Activated CD4-positive, alpha-beta T cell treated with anti-CD3 and anti-CD28 coated beads, Interleukin-2, Interleukin-4, amounts not matched to agents 100 ng/mL and 50 ng/mL, durations not matched to agents 16 hours and 8 hours (primary cell): ENCODE measurements around the gene CLTB.
"Not testable (repeated sequence)": the region's sequence is repeated elsewhere in the genome, so short reads cannot be mapped to it uniquely, and the experiment has no call there.

Source experiments
- DNase-seq: peaks from one replicate; pipeline ENCODE4 v3.0.0-alpha.2; 2020; ENCODE audit warnings: low spot score

Gene CLTB

DNA sequence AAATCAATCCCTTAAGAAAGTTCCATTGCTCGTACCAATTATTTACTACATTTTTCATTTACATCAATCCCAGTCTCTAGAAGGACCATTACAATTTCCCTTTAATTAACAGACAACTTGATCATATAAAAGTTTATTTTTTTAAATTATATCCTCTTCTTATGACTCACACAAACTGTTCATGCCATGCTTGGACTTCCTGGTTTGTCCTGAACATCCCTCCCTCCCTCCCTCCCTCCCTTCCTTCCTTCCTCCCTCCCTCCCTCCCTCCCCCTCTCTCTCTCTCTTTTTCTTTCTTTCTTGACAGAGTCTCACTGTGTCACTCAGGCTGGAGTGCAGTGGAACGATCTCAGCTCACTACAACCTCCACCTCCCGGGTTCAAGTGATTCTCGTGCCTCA lies 11.6 kb upstream of the CLTB start:
- no peak for DNase-seq

DNA sequence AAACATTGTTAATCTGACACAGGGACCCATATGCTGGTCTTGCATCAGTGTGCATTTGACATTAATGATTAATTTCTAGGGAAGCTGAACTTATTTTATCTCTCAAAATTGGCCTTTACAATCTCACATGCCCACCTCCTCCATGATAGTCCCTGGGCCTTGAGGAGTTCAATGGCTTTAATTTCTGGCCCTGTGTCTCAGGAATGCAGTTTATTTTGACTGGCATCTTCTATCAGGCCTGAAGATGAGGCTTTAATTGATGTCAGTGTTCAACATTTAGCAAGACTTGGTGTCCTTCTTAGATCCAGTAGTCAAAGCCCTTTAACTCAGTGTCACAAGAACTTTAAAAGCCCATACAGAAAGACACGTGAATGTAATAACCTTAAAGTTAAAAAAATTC lies 10.5 kb upstream of the CLTB start:
- no peak for DNase-seq

DNA sequence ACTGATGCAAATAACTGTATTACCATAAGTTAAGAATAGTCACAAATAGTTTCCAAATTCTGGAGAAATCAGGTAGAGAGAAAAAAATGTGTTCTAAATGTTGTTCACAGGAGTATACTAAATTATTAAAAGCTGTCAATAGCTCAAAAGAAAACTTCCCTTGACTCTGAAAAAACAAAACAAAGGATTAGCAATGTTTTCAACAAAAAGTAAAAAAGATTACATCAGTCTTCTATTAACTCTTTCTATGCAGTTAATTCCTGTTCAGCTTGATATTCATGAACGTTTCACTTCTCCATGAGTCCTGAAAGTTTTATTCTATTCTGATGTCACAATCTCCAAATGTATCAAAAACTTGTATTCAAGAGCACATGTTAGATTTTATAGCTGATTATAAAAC lies 9.5 kb upstream of the CLTB start:
- DNase-seq = no peak

DNA sequence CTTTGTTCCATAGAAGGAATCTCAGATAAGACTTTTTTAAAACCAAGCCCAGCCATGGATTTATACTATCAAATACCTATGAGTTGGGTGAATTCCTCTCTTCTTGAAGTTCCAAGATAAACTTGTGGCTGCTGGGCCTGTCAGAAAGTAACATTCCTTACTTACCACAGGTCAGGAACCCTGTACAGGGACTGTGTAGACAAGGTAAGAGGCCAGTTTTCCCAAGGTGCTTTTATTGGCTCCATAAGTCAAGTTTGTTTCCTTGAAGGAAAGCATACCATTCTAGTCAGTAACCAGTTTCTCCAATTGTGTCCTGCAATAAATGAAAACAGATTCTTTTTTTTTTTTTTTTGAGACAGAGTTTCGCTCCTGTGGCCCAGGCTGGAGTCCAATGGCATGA lies 8.8 kb upstream of the CLTB start:
- no peak for DNase-seq

DNA sequence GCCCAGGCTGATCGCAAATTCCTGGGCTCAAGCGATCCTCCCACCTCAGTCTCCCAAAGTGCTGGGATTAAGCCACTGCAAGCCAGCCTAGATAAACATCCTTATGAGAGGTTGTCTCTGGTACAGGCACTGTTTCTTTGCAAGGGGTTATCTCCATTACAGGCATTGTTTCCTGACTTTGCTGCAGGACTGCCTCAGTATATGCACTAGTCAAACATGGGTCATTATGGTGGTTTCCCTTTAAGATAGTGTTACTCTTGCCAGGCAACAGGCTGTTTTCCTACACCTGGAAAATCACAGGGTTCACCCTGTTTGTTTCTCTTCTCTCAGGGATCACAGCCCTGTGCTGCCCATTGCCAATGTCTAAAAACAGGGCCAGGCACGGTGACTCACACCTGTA lies 7.8 kb upstream of the CLTB start:
- DNase-seq = no peak

DNA sequence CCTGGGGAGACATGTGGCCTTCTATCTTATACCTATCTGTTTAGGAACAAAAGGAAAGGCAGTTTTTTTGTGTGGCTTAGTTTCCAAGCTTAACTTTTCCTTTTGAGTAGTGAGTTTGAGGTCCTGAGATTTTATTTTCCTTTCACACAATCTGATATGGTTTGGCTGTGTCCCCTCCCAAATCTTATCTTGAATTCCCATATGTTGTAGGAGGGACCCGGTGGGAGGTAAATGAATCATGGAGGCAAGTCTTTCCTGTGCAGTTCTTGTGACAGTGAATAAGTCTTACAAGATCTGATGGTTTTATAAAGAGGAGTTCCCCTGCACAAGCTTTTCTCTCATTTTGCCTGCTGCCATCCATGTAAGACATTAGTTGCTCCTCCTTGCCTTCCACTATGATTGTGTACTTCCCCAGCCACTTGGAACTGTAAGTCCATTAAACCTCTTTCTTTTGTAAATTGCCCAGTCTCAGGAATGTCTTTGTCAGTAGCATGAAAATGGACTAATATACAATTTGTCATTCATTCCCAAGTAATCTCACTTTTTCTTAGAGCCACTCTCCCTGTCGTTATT lies 4.7 kb upstream of the CLTB start:
- DNase-seq = no peak

DNA sequence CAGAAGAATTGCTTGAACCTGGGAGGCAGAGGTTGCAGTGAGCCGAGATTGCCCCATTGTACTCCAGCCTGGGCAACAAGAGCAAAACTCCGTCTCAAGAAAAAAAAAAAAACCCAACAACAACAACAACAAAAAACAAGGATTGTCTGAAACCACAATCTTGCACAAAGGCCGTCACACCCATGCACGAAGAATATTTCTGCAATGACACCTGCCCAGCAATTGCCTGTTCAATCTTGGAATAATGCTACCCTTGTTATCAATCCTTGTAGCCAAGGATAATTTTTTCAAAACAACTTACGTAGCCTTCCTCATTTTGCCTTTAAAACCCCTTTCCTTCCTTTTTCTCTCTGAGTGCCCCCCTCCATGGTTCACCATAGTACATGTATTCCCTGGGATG lies 3.7 kb upstream of the CLTB start:
- DNase-seq = no peak

DNA sequence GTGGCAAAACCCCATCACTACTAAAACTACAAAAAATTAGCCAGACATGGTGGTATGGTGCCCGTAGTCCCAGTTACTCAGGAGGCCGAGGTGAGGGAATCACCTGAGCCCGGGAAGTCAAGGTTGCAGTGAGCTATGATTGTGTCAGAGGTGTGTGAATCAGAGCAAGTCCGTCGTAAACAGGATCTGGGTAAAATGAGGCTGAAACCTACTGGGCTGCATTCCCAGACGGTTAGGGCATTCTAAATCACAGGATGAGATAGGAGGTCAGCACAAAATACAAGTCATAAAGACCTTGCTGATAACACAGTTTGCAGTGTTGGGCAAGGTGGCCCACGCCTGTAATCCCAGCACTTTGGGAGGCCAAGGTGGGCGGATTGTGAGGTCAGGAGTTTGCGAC lies 1.9 kb upstream of the CLTB start:
- no peak for DNase-seq

DNA sequence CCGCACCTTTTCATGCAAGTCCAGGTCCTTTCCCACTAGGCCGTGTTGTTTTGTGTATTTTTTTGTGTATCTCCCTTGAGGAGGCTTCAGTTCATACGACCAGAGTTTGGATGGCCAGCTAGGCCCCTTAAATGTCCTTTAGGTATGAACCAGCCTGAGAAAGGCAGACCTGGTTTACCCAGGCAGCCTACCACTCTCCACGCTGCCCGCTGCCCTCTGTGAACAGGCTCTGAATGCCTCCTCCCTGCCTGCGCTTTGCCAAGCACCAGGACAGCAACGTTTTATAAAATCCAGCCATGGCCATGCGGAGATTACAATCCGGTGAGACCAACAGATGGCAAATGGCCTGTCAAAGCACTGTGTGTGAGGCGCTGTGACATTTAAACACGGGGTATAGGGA lies 626 bp upstream of the CLTB start:
- DNase-seq = no peak

DNA sequence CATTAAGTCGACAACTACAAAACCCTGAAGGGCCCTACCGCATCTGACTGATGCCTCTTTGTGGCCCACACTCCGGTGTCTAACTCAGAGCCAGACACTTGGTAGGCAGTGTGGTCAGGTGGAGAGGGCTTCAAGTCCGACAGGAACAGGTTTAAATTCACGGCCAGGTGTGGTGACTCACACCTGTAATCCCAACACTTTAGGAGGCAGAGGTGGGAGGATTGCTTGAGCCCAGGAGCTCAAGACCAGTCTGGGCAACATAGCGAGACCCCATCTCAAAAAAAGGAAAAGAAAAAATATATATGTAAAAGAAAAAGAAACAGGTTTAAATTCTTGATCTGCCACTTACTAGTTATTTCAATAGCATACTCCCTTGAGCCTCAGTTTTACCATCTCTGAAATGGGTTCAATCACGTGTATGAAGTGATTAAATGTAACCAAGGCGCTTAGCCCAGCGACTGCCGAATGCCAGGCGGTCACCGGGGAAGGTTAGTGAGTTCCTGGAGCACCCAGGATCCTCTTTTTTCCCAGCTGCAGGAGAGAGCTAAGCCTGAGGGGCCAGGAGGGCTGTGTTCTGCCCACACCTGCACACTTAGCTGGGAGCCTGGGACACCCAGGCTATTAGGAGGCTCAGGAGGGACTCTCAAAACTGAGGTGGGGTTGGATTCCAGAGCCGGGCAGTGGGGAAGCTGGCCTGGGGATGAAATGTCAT lies 943 bp downstream of the CLTB start:
- no peak for DNase-seq

DNA sequence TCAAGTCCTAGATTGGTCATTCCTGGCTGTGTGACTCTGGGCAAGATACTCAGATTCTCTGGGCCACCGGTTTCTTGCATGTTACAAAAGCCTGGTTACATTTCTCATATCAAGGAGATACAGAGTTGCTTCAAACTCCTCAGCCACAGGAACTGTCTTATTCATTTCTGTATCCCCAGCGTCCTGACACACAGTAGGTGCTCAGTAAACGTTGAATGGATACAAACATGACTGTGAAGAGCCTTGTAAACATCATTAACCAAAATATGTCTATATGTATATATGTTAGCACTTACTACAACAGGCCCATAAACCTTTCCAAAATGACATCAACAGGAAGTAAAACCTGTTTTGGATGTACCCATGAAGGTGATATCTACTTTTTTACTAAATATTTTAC lies 1.6 kb downstream of the CLTB start:
- DNase-seq = no peak

DNA sequence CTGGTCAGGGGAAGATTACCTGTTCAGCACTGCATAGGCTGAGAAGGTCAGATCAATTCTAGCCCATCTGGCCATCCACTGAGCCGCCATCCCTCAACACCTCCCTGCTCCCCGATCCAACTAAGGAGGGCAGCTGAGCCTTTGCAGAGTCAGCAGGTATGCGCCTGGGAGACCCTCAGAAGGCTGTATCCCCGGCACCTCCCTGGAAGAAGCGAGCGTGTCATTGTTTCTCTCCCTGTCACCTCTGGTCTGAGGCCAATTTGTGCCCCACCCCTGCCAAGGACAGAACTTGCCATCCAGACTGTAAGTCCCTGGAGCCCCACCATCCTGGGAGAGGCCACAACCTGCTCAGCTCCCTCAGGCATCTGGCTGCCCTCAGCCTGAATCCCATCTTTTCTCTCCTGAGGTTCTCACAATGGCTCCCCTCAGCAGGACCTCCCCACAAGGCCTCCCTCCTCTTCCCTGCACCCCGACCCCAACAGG lies 2.6 kb downstream of the CLTB start:
- no peak for DNase-seq

DNA sequence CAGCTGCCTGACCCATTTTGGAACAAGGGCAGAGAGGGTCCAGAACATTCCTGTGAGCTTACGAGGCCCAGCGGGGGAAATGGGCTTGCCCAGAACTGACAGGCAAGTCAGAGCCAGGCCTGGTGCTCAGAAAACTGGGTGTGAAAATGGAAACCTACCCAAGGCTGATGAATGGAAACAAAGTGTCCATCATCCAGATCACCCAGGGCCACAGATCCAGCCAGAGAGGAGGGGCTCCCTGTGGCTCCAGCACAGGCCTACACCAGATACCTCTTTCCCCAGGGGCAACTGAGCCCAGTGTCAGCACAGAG lies 3.1 kb downstream of the CLTB start:
- DNase-seq = no peak

DNA sequence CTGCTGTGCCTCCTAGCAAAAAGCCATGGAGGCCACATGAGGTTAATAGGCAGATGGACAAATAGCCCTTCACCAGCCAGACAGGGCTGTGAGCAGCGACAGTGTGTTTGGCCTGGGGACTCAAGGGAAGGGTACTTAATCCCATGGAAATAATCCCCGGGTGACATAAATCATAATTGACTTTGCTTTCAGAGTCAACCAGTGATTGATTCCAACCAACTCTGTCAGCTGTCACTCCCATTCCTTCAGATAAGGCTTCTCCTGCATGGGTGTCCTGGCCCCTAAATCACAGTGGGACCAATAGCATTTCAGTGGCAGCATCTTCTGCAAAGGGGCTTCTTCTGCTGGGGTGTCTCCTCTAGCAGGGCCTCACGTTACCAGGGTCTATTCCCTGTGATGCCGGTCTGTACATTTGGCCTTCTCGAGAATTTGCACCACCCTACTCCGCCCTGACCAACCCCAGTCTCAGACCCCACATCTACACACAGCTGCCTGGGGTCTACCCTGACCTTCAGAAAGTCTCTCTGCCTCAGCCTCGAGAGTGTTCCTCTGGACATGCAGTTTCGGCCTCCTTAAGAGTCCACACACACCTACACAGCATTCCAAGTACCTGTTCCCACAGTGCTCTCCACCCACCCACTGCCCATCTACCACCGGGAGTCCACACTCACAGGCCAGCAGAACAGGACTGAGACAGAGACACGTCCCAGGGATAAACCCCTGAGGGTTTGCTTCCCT lies 3.7 kb downstream of the CLTB start:
- no peak for DNase-seq

DNA sequence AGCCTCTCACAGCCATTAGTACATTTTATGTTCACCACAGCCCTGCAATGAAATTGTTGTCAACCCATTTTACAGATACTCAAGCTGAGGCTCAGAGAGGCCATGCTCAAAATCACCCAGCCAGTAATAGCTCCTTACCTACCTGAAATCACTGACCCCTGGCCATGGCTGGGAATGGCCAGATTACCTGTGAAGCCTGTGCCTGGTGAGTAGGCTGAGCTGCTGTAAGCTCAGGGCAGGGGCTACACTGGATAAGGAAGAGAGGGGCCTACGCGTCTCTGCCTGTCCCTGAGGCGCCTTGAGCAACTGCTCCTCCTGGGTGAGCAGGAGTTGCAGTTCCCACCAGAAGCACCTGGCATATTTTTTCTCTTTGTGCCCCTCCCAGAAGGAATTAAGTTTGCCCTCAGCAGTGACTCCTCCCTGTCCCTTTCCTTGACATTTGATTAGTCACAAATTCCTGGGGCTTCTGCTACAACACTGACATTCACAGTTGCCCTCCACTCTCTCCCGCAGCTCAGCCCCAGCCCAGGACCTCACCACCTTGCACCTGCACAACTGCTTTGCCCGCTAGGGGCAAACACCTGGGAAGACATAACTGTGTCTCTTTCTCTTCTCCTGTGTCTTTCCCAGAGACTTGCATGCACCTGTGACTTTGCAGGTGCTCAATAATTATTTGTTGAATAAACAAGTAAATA lies 5.7 kb downstream of the CLTB start:
- no peak for DNase-seq

DNA sequence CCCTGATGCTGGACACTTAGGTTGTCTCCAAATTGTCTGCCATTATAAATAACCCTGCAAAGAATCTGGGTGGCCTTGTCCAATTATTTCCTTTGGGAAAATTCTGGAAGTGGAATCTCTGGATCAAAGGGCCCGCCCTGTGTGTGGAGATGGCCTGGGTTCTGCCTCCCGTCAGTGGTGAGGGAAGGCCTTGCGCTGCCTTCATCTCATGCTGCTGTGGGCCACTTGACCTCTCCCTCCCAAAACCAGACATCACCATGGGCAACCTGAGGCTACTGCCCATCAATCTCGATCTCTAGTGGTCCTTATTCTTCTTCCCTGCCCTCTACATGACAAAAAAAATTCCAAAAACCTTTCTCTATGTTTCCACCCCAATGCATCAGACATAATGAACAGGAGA lies 6.6 kb downstream of the CLTB start:
- no peak for DNase-seq

DNA sequence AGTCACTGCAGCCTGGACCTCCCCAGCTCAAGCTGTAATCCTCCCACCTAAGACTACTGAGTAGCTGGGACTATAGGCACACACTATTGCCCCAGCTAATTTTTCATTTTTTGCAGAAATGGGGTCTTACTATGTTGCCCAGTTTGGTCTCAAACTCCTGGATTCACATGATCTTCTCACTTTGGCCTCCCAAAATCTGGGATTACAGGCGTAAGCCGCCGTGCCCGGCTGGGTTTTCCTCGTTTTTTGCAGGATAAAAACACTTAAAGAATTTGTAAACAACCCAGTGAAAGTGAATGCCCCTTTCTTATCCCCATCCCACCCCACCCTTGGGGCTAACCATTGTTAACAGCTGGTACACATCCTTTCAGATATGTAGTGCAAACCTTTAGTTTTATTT lies 7.7 kb downstream of the CLTB start:
- DNase-seq = no peak

DNA sequence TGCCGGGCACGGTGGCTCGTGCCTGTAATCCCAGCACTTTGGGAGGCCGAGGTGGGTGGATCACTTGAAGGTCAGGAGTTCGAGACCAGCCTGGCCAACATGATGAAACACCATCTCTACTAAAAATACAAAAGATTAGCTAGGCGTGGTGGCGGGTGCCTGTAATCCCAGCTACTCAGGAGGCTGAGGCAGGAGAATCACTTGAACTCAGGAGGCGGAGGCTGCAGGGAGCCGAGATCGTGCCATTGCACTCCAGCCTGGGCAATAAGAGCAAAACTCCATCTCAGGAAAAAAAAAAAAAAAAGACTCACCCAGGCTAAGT lies 8.1 kb downstream of the CLTB start:
- DNase-seq = not testable (repeated sequence)

DNA sequence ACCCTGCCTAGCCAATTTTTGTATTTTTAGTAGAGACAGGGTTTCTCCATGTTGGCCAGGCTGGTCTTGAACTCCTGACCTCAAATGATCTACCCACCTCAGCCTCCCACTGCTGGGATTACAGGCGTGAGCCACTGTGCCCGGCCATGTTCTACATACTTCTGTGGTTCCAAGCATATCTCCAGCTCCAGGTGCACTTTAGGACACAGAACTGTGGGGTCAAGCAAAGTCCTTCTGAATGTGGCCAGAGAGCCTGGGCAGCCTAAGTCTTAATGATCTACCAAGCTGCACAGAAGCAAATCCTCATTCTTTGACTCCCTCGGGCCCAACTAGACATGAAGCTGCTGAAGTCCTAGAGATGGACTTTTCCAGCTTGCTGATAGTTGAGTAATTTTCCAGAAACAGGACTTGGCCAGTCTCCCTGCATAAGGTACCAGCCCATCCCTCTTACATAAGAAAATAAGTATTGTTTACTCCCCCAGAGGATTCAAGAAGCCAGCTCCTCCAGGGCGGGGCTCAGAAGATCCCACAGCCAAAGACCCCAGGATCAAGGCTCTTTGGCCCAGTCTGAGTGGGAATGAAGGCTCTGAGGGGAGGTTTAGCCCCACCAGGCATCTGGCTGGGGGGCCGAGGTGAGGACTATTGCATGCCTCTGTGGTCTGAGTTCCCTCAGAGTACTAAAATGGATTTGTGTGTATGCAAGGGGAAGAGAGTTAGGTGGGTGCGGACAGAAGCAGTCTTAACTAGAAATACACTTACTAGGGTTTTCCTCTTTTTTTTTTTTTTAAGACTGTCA lies 8.7 kb downstream of the CLTB start:
- no peak for DNase-seq

DNA sequence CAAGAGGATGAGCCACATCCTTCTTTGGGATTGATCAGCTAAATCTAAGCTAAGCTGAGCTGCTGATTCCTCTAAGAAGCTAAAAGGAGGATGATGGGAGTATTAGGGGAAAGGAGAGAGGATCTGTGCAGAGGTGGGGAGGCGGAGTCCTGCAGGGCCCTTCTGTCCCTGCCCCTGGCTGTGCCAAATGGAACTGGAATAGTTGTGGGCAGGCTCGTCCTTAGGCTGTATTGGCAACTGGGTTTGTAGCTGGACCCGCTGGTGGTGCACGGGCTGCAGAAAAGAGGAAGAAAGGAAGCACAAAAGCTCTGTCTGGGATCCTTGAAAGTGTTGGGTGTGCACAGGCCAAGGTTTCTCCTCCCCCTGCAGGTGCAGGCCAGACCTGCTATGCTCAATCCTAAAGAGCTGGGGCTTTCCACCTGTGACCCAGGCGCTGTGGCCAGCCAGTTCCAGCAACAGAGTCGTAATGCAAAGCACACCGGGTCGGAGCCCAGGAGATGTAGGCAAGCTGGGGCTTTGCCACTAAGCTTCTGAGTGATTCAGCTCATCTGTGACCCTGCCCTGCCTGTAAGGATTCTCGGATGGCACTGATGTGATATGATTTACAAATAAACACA lies 9.8 kb downstream of the CLTB start:
- no peak for DNase-seq

DNA sequence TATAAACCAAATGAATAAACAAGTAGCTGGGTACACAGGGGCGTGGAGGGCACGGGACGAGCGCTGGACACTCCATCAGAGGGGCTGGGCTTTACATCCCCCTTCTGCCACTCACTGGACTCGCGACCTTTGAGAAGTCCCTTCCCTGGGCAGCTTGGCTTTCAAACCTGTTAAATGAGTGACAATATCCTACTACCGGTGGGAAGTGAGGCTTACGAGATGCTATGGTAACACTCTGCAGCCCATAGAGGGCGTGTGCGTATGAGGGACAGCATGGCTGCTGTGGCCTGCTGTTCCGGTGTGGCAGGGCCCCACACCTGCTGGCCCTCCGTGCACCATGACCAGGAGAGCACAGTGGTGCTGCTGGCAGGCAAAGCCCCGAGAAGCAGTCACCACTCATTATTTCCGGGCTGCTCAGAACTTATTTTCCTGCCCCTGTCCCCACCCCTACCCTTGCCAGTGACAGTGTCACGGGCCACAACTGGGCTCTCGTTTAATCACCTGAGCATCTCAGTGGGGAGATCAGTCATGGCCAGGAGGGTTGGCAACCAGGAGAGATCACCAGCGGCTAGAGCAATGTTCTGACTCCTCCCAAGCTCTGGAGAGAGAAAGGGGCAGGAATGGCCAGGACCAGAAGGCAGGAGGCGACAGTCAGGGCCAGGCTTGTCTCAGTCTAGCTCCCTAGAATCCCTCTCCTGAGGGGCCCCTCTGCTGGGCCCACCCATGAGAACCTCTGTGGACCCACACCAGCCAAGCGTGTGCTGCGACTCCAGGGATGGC lies 10.5 kb downstream of the CLTB start:
- no peak for DNase-seq
